AG09319 (cell line): ENCODE results near the gene MYBPC2.

Experiments
- DNase-seq: peaks from one replicate; pipeline ENCODE4 v3.0.0-alpha.2; 2010; ENCODE audit warnings: low read depth; ENCODE audit errors: extremely low read depth
- TF ChIP-seq, protein P1 (sequence below): IDR thresholded peaks from 2 replicates; pipeline ENCODE4 v1.5.1; 2011; ENCODE audit warnings: low read depth, mild to moderate bottlenecking, inconsistent platforms, low read length, moderate library complexity

Gene MYBPC2

DNA sequence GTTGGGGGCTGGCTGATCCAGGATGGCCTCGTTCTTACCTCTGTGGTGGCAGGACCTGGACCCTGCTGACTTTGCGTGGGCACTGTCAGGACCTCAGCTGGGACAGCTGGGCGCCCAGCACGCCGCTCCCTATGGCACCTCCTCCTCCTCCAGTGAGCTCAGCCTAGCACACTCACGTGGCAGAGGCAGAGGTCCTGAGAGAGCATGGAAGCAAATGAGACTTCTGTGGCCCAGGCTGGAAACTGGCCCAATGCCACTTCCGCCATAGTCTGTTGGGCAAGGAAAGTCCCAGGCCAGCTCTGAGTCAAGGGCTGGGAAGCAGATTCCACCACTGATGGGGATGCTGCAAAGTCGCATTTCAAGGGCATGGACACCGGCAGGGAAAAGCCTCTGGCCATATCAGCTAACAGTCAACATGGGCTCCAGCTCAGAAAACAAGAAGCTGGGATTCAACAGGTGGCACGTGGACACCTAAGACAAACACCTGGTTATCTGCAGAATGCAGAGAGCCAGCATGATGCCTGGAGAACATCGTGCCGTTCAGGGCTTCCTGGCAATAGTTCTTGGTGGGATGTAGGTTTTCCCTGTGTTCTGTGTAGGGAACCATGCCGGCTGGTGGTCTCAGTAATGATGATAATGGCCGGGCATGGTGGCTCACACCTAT, 16.7 kb downstream of the MYBPC2 start:
- TF ChIP-seq, protein P1, sequence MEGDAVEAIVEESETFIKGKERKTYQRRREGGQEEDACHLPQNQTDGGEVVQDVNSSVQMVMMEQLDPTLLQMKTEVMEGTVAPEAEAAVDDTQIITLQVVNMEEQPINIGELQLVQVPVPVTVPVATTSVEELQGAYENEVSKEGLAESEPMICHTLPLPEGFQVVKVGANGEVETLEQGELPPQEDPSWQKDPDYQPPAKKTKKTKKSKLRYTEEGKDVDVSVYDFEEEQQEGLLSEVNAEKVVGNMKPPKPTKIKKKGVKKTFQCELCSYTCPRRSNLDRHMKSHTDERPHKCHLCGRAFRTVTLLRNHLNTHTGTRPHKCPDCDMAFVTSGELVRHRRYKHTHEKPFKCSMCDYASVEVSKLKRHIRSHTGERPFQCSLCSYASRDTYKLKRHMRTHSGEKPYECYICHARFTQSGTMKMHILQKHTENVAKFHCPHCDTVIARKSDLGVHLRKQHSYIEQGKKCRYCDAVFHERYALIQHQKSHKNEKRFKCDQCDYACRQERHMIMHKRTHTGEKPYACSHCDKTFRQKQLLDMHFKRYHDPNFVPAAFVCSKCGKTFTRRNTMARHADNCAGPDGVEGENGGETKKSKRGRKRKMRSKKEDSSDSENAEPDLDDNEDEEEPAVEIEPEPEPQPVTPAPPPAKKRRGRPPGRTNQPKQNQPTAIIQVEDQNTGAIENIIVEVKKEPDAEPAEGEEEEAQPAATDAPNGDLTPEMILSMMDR: no peak
- no peak for DNase-seq

DNA sequence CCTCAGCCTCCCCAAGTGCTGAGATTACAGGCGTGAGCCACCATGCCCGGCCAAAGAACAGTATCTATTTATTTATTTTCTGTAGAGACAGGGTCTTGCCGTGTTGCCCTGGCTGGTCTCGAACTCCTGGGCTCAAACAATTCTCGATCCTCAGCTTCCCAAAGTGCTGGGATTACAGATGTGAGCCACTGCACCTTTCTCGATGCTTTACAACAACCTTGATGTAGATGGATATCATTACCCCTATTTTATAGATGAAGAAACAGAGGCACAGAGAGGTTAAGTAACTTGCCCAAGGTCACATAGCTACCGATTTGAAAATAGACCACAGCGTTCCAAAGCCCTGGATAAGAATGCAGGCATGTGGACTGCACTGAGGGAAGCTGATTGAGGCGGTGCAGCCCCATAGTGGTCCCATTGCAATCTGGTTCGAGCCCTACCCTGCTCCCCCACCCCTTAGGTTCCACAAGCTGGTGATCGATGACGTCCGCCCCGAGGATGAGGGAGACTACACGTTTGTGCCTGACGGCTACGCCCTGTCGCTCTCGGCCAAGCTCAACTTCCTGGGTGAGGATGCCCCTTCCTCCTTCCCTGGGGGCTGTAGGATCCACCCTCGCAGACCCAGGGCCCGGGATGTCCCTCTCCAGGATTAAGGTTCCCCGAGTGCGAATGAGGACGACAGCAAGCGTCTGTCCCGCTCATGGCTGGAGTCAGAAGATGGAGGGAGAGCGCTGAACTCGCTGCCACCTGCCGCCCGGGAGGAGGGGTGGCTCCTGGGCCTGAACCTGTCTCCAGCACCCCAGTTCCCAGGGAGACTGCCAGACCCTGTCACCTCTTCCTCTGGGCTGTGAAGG, 17.9 kb downstream of the MYBPC2 start:
- TF ChIP-seq, protein P1: no peak
- no peak for DNase-seq

DNA sequence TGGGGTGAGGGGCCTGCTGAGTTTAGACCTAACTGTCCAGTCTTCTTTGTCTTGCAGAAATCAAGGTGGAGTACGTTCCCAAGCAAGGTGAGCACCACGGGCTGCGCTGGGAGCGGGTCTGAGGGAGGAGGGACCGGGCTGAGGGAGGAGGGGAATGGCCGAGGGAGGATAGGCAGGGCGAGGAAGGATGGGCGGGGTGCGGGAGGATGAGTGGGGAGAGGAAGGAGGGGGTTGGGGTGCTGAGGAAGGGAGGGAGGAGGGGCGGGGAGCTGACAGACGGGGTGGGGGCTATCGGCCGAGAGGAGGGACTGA, 18.5 kb downstream of the MYBPC2 start:
- no peak for DNase-seq
- TF ChIP-seq, protein P1: no peak

DNA sequence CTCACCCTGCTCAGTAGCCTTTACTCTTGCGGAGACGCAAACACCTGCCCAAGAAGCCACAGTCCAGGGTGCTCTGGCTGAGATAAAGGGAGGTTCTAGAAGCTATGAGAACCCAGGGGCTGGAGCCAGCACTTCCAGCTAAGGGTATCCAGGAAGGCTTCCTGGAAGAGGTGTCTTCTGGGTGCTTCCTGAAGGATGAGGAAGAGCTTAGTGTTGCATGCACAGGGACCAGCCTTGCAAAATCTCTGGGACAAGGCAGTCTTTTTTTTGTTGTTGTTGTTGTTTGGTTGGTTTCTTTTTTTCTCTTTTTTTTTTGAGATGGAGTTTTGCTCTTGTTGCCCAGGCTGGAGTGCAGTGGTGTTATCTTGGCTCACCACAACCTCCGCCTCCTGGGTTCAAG, 20.6 kb downstream of the MYBPC2 start:
- TF ChIP-seq, protein P1: no peak
- DNase-seq: no peak

DNA sequence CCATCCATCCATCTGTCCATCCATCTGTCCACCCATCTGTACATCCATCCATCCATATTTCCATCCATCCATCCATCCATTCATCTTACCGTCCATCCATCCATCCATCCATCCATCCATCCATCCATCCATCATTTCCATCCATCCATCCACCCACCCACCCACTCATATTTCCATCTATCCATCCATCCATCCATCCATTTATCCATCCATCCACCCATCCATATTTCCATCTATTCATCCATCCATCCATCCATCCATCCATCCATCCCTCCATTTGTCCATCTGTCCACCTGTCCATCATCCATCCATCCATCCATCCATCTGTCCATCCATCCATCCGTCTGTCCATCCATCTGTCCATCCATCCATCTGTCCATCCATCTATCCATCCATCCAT, 23.3 kb downstream of the MYBPC2 start:
- TF ChIP-seq, protein P1: no peak
- DNase-seq: no peak

DNA sequence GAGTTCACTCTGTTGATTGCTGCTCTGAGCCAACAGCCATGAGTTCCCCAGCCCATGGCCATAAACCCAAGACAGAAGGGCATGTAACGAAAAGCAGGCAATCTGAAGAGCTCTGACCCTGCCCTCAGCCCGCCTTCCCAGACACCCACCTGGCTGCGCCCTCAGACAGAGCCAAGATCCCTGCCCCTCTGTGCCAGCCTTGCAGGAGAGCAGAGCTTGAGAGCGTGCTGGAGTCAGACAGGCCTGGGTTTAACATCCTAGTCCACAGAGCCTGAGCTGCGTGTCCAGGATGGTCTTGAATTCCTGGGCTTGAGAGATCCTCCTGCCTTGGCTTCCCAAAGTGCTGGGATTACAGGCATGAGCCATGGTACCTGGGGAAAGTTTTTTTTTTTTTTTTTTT, 24.6 kb downstream of the MYBPC2 start:
- TF ChIP-seq, protein P1: no peak
- DNase-seq: no peak

DNA sequence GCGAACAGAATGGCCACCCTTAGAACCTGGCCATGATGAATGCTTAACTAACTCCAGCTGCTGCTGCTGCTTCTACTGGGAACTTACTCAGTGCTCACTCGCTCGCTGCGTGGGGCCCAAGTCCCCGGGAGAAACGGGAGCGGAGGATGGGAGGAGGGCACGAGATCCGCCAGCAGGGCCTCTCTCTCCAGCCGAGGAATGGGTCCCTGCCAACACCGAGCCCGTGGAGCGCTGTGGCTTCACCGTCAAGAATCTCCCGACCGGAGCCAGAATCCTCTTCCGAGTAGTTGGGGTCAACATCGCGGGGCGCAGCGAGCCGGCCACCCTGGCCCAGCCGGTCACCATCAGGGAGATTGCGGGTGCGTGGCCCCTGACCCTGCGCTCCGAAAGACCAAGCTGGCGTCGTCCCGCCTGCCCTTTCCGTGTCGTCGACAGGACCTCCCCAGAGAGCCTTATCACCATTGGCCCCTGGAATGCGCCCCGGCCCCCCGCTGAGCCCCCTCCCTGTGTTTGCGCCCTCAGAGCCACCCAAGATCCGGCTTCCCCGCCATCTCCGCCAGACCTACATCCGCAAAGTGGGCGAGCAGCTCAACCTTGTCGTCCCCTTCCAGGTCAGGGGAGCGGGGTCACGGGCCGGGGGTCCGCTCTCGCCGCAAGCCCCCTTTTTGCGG, 25.8 kb downstream of the MYBPC2 start:
- no peak for DNase-seq
- TF ChIP-seq, protein P1: no peak
